GM12892 (cell line): ENCODE results near the gene GALNT1.

Source experiments
- DNase-seq: peaks from one replicate; pipeline ENCODE4 v3.0.0; 2011; ENCODE audit not compliant: insufficient read length
- FAIRE-seq: peaks from 2 replicates; lab custom pipeline; 2011; peaks lifted over from hg19 to GRCh38; lab: Jason Lieb, UNC
- POLR2A ChIP-seq: IDR thresholded peaks from 2 replicates; pipeline ENCODE4 v1.6.1; 2011; ENCODE audit warnings: low read depth, low read length, control low read depth
- POLR2AphosphoS5 ChIP-seq: IDR thresholded peaks from 2 replicates; pipeline ENCODE4 v1.6.1; 2011; ENCODE audit warnings: low read depth, low read length, control low read depth
- TAF1 ChIP-seq: IDR thresholded peaks from 2 replicates; pipeline ENCODE4 v1.6.1; 2011; ENCODE audit warnings: low read depth, mild to moderate bottlenecking, control low read depth, low read length, borderline replicate concordance

Gene GALNT1

DNA sequence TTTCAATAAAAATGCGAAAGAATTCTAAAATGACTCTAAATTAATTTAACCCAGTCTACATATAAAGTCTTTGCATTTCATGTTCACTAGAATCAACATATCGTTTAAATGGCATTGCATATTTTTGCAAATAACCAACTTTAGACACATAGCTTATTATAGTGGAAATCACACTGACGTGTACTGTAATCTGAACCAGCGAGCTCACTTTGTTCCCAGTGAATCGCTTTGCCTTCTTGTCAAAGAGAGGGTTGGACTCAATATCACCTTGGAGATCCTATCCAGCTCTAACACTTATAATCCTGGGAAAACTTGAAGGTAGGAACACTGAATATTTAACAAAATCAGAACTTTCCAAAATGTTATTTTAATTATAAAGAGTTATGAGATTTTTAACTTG lies 108.2 kb downstream of the GALNT1 start:
- TF ChIP-seq TAF1 (no peak), POLR2AphosphoS5 (no peak), POLR2A (no peak)
- no peak for DNase-seq
- FAIRE-seq, result no peak

- TF ChIP-seq TAF1 (no peak), POLR2AphosphoS5 (no peak), POLR2A (no peak)
- no peak for DNase-seq
- no peak for FAIRE-seq
Observed at GRCh38 chr18:35691625-35692024, 110.1 kb downstream of the GALNT1 start.

GRCh38 chr18:35692866-35693265 lies 111.3 kb downstream of the GALNT1 start:
- FAIRE-seq, result no peak
- TF ChIP-seq TAF1 (no peak), POLR2A (no peak), POLR2AphosphoS5 (no peak)
- DNase-seq, result no peak

DNA sequence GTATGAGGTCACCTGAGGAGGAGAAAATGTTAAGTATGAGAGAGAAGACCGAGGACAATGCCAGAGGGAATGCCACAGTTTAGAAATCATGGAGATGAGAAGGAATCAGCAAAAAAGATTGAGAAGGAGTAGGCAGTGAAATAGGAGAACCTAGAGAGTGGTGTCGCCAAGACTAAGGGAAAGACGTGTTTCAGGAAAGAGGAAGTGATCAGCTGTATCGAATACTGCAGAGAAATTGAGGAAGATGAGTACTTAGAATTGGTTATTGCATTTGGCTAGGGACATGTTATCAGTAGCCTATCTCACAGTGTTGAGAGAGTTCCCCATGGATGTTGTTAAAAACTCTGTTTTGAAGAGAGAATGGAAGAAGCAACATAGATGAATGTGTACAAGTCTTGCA lies 112.3 kb downstream of the GALNT1 start:
- FAIRE-seq (no peak), DNase-seq (no peak)
- TF ChIP-seq TAF1, result no peak
- TF ChIP-seq POLR2A, result no peak
- TF ChIP-seq POLR2AphosphoS5, result no peak

GRCh38 chr18:35694808-35695207 lies 113.3 kb downstream of the GALNT1 start:
- no peak for FAIRE-seq

GRCh38 chr18:35695384-35695783 lies 113.8 kb downstream of the GALNT1 start:
- no peak for TF ChIP-seq POLR2A
- TF ChIP-seq TAF1, result no peak
- no peak for DNase-seq
- no peak for FAIRE-seq

More at GRCh38 chr18:35694808-35695207, 113.3 kb downstream of the GALNT1 start:
- TF ChIP-seq POLR2AphosphoS5, result no peak
- no peak for TF ChIP-seq TAF1
- no peak for TF ChIP-seq POLR2A
- no peak for DNase-seq

DNA sequence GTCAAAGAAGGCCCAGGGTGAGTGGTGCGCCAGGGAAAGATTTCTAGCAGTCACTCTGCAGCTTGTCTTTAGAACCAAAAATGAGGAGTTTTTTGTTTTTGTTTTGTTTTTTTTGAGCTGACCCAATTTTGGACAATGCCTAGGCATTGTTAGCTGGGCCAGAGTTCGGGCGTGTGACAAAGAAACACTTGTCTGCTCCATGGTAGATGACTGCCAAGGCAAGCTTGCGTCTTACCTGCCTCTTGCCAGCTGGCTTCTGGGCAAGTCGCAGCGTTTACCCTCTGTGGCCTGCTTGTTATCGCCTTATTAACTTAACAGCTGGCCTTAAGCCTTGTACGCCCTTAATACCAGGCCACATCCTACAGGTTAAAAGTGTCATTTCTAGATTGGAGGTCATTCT lies 114.3 kb downstream of the GALNT1 start:
- TF ChIP-seq POLR2A, result no peak
- TF ChIP-seq TAF1, result no peak
- TF ChIP-seq POLR2AphosphoS5, result no peak
- no peak for DNase-seq
- FAIRE-seq, result no peak

GRCh38 chr18:35696307-35696706 lies 114.8 kb downstream of the GALNT1 start:
- no peak for FAIRE-seq
- TF ChIP-seq POLR2AphosphoS5, result no peak
- no peak for TF ChIP-seq POLR2A
- TF ChIP-seq TAF1, result no peak
- DNase-seq, result no peak

DNA sequence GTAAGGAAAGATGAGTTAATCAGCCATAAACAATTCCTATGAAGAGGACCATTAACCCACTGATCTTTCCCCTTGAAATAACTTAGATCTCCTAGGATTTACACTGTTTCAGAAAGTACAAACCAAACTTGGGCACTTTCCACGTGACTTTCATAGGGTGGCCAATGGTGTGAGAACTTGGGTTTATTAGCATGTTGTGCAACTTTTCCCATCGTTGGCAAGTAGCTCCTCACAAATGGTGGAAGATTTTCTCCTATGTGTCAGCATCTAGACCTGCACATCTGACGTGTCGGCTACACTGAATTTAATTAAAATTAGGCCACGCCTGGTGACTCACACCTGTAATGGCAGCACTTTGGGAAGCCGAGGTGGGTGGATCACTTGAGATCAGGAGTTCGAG lies 116.3 kb downstream of the GALNT1 start:
- DNase-seq, result no peak
- FAIRE-seq, result no peak
- TF ChIP-seq TAF1 (no peak), POLR2AphosphoS5 (no peak), POLR2A (no peak)

- DNase-seq, result no peak
- no peak for TF ChIP-seq TAF1
- no peak for TF ChIP-seq POLR2A
- TF ChIP-seq POLR2AphosphoS5, result no peak
- FAIRE-seq, result no peak
Observed at GRCh38 chr18:35703043-35703688, 121.6 kb downstream of the GALNT1 start.

GRCh38 chr18:35705988-35706387 lies 124.4 kb downstream of the GALNT1 start:
- DNase-seq (no peak), FAIRE-seq (no peak)
- TF ChIP-seq TAF1, result no peak
- TF ChIP-seq POLR2AphosphoS5, result no peak
- no peak for TF ChIP-seq POLR2A

DNA sequence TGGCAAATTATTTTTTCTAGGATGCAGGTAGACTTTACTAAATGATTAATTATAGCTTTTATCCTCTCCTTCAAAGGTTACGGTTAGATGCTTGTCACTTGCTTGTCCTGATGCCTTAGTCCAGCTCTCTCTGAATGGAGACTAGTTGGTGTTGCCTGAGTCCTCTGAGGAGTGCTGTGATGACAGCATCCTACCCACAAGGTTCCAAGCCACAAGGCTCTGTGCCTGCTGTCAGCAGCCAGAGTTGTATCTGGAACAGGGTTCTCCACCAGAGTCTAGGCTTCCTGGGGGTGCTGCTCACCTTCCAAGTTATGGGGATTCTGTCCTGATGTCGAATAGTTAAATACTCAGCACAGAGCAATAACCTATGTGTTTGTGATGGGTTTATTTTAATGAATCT lies 125.7 kb downstream of the GALNT1 start:
- TF ChIP-seq POLR2AphosphoS5, result no peak
- TF ChIP-seq POLR2A, result no peak
- DNase-seq (no peak), FAIRE-seq (no peak)

- no peak for DNase-seq
- no peak for FAIRE-seq
- TF ChIP-seq TAF1 (no peak), POLR2AphosphoS5 (no peak), POLR2A (no peak)
Observed at GRCh38 chr18:35707674-35708073, 126.1 kb downstream of the GALNT1 start.

DNA sequence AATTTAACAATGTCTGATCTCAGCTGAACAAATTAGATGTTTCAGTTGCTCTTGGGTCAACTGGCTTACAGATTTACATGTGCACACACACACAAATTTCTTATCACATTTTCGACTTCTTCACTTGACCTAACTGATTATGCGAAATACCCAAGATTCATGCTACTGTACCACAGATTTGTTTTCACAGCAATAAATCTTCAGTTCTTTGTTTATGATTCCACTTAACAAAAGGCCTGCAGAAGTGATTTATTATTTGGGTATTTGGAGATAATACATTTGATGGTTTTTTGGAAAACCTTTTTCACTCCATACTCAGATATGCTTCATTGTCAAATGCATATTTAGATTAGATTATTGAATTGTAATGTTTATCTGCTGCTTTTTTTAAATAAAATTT lies 129.0 kb downstream of the GALNT1 start:
- TF ChIP-seq TAF1 (no peak), POLR2A (no peak)
- DNase-seq, result no peak
- FAIRE-seq, result no peak
